Ishikawa (cell line): Measurements from ENCODE around the gene SKI.

ENCODE experiments used
- CEBPB ChIP-seq: IDR thresholded peaks from 2 replicates; pipeline ENCODE4 v1.6.1; 2012
- EP300 ChIP-seq: IDR thresholded peaks from 2 replicates; pipeline ENCODE4 v1.6.1; 2012; ENCODE audit warnings: borderline replicate concordance
- NFIC ChIP-seq: IDR thresholded peaks from 2 replicates; pipeline ENCODE4 v1.6.1; 2012
- RAD21 ChIP-seq: IDR thresholded peaks from 2 replicates; pipeline ENCODE4 v1.6.1; 2012; ENCODE audit warnings: low read depth
- REST ChIP-seq: IDR thresholded peaks from 2 replicates; pipeline ENCODE4 v1.6.1; 2012; ENCODE audit warnings: low read depth, mild to moderate bottlenecking
- YY1 ChIP-seq: IDR thresholded peaks from 2 replicates; pipeline ENCODE4 v1.6.1; 2012; ENCODE audit warnings: low read depth
- TF ChIP-seq, protein P1 (sequence below): IDR thresholded peaks from 2 replicates; pipeline ENCODE4 v1.6.1; 2012

DNA sequence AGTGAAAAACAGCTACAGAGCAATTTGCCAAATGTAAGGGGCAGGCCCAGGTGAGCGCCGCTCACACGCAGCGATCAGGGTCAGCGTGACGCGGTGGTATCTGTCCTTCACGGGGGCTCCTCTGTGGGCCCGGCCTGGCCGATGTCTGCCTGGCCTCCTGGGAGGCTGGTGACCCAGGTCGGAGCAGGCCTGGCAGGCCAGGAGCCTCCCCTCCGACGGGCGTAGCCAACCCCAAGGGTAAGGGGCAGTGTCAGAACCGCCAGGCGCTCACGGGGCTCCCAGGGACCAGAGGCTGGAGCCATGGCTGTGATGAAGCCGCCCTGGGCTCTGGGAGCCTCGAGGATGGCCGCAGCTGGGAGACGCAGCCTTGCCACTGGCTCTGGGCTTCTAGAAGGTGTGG is 91.2 kb downstream of the SKI start:
- TF ChIP-seq CEBPB (no peak), NFIC (no peak), YY1 (no peak), REST (no peak), EP300 (no peak), RAD21 (no peak)
- TF ChIP-seq, protein P1, sequence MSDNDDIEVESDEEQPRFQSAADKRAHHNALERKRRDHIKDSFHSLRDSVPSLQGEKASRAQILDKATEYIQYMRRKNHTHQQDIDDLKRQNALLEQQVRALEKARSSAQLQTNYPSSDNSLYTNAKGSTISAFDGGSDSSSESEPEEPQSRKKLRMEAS, result no peak
